Measurements from ENCODE around the gene WAC. TPM values are rescaled to one million over a fixed set of nuclear protein-coding genes. Genes with fewer than 3 reads are reported as not detected.

Gene WAC
- total RNA-seq, 4 donors from 2014 or later = 141 to 162 (median 155) TPM

GRCh38 chr10:28578454-28578853 is 45.5 kb downstream of the WAC start:
- TF ChIP-seq EP300 (IDR thresholded peaks at IDR 0.05) = no peak
- no peak for TF ChIP-seq POLR2A (IDR thresholded peaks at IDR 0.05)
- TF ChIP-seq CTCF (IDR thresholded peaks at IDR 0.05) = no peak
- no peak for TF ChIP-seq POLR2AphosphoS5 (IDR thresholded peaks at IDR 0.05)
- ATAC-seq = no peak
- no peak overlapping the region for H3K4me3 ChIP-seq
- H3K9me3 ChIP-seq = no peaks in the 10 kb centered on the region
- H3K27ac ChIP-seq = no peak overlapping the region
- 70 to 87% methylated on average over 2 of the region's 2 CpGs for WGBS, 2 donors (ENCODE audit: low coverage in 1 of 2)
- peaks cover 3 to 93% (median 4%) of the 10 kb centered on the region in 3 donors for H3K4me1 ChIP-seq
- peaks cover 0 to 11% of the 10 kb centered on the region in 2 donors for H3K36me3 ChIP-seq
- H3K27me3 ChIP-seq = no peaks in the 10 kb centered on the region

DNA sequence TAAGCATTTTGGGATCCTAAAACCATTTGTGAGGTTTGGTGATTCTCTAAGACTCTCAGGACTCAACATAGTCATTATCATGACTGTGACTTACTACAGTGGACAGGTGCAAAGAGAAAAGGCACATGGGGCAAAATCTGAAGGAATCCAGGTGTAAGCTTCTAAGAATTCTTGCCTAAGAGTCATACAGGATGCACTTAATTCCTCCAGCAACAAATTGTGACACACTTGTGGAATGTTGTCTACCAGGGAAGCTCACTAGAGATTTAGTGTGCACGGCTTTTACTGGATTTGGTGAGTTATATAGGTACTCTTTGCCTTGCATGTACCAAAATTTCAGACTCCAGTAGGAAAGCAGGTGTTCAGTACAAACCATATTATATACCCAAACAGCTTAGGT is 47.9 kb downstream of the WAC start:
- no peak for ATAC-seq
- peaks cover 0 to 23% of the 10 kb centered on the region in 2 donors for H3K36me3 ChIP-seq
- WGBS, 2 donors (ENCODE audit: low coverage in 1 of 2) = 89 to 90% methylated on average over 1 of the region's 1 CpG
- H3K27ac ChIP-seq = no peak overlapping the region
- no peak overlapping the region for H3K4me3 ChIP-seq
- peaks cover 3 to 71% (median 4%) of the 10 kb centered on the region in 3 donors for H3K4me1 ChIP-seq
- H3K27me3 ChIP-seq = no peaks in the 10 kb centered on the region
- no peak for TF ChIP-seq EP300 (IDR thresholded peaks at IDR 0.05)
- no peak for TF ChIP-seq POLR2A (IDR thresholded peaks at IDR 0.05)
- TF ChIP-seq POLR2AphosphoS5 (IDR thresholded peaks at IDR 0.05) = no peak
- no peak for TF ChIP-seq CTCF (IDR thresholded peaks at IDR 0.05)
- no peaks in the 10 kb centered on the region for H3K9me3 ChIP-seq

- WGBS, 2 donors (ENCODE audit: low coverage in 1 of 2) = 74 to 75% methylated on average over 2 of the region's 2 CpGs
- Histone ChIP-seq H3K4me1 (peaks cover 3 to 71% (median 4%) of the 10 kb centered on the region in 3 donors), H3K9me3 (no peaks in the 10 kb centered on the region), H3K4me3 (no peak overlapping the region), H3K27ac (no peak overlapping the region), H3K36me3 (peaks cover 0 to 23% of the 10 kb centered on the region in 2 donors), H3K27me3 (no peaks in the 10 kb centered on the region)
- no peak for ATAC-seq
- TF ChIP-seq POLR2AphosphoS5 (IDR thresholded peaks at IDR 0.05) = no peak
- TF ChIP-seq POLR2A (IDR thresholded peaks at IDR 0.05) = no peak
- no peak for TF ChIP-seq EP300 (IDR thresholded peaks at IDR 0.05)
- TF ChIP-seq CTCF (IDR thresholded peaks at IDR 0.05) = no peak
Observed at GRCh38 chr10:28581916-28582315, 49.0 kb downstream of the WAC start.

DNA sequence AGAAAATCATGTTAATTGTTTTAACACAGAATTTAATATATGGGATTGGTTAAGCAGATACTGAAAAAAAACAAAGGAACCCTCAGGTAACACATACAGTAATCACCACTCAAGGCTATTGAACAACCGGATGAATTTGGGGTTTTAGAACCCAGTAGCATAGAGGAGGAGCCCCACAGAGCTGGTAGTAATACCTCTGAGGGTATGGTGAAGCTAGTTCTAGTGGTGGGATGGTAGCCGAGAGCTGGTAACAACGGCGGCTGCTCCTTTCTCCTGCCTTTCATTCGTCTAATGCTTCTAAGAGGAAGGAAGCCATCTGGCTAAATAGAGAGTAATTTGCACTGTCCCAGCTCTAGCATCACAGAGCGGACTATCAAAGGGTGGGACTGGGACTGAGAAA is 52.2 kb downstream of the WAC start:
- 66% methylated on average over 6 of the region's 6 CpGs for WGBS, 2 donors (ENCODE audit: low coverage in 1 of 2)
- Histone ChIP-seq H3K27me3 (no peaks in the 10 kb centered on the region), H3K4me3 (no peak overlapping the region), H3K27ac (no peak overlapping the region), H3K4me1 (peaks cover 10 to 63% (median 15%) of the 10 kb centered on the region in 3 donors), H3K36me3 (peaks cover 0 to 28% of the 10 kb centered on the region in 2 donors), H3K9me3 (no peaks in the 10 kb centered on the region)
- TF ChIP-seq EP300 (IDR thresholded peaks at IDR 0.05) (no peak), CTCF (IDR thresholded peaks at IDR 0.05) (no peak), POLR2AphosphoS5 (IDR thresholded peaks at IDR 0.05) (no peak)
- no peak for ATAC-seq

- ATAC-seq = no peak
- Histone ChIP-seq H3K4me3 (no peak overlapping the region), H3K27ac (no peak overlapping the region), H3K9me3 (no peaks in the 10 kb centered on the region), H3K4me1 (peaks cover 10 to 54% (median 15%) of the 10 kb centered on the region in 3 donors), H3K27me3 (no peaks in the 10 kb centered on the region), H3K36me3 (peaks cover 0 to 39% of the 10 kb centered on the region in 2 donors)
- 87 to 89% methylated on average over 2 to 4 of the region's 4 CpGs for WGBS, 2 donors (ENCODE audit: low coverage in 1 of 2)
- TF ChIP-seq CTCF (IDR thresholded peaks at IDR 0.05) = no peak
Observed at GRCh38 chr10:28586176-28586575, 53.3 kb downstream of the WAC start.
